CD4-positive, alpha-beta memory T cell (primary cell): ENCODE results near the gene ZBTB49. TPM values are rescaled to one million over a fixed set of nuclear protein-coding genes. Genes with fewer than 3 reads are reported as not detected.

ENCODE experiments used
- CTCF ChIA-PET: fragments of 350-600 bp; sonication (Branson Sonifier 250); formaldehyde crosslinking; loops from one replicate; lab custom pipeline; 2021; ENCODE audit warnings: inconsistent platforms; ENCODE audit not compliant: partially characterized antibody; lab: Charles Lee
- POLR2A ChIA-PET: fragments of 350-600 bp; sonication (Branson Sonifier 250); formaldehyde crosslinking; loops from one replicate; lab custom pipeline; 2021; ENCODE audit not compliant: partially characterized antibody; lab: Charles Lee
- DNase-seq, 5 donors: peaks; one replicate each; pipeline versions ENCODE4 v3.0.0 to v3.0.0-alpha.2; 2020 to 2022; ENCODE audit warnings: mixed read lengths in 1 of 5
- H3K27ac ChIP-seq: one replicate; pipeline ENCODE4 v1.7.0; 2013; ENCODE audit warnings: low read depth, low read length
- H3K27me3 ChIP-seq: 2 replicates; pipeline ENCODE4 v1.7.0; 2013; ENCODE audit warnings: mild to moderate bottlenecking, low read length, moderate library complexity; ENCODE audit not compliant: insufficient read depth
- H3K36me3 ChIP-seq: 2 replicates; pipeline ENCODE4 v1.7.0; 2013; ENCODE audit warnings: mild to moderate bottlenecking, low read length, moderate library complexity; ENCODE audit not compliant: insufficient read depth
- H3K4me1 ChIP-seq: 2 replicates; pipeline ENCODE4 v1.7.0; 2013; ENCODE audit warnings: mild to moderate bottlenecking, low read length, moderate library complexity; ENCODE audit not compliant: insufficient read depth
- H3K4me3 ChIP-seq, 2 donors: one replicate each; pipeline ENCODE4 v1.7.0; 2013; ENCODE audit warnings: low read length in 2 of 2, mild to moderate bottlenecking in 1 of 2
- H3K9me3 ChIP-seq, 2 donors: one replicate each; pipeline ENCODE4 v1.7.0; 2013; ENCODE audit warnings: low read length in 2 of 2, control low read depth in 1 of 2; ENCODE audit not compliant: control insufficient read depth in 1 of 2
- H3K27ac Mint-ChIP-seq, 7 donors: one replicate each; pipeline ENCODE4 v1.8.0; 2020 to 2021; ENCODE audit warnings: mixed read lengths in 7 of 7, mild to moderate bottlenecking in 6 of 7, inconsistent platforms in 3 of 7, moderate library complexity in 3 of 7
- H3K27me3 Mint-ChIP-seq, 2 donors: one replicate each; pipeline ENCODE4 v1.8.0; 2020 to 2021; ENCODE audit warnings: mixed read lengths in 2 of 2
- H3K36me3 Mint-ChIP-seq, 2 donors: one replicate each; pipeline ENCODE4 v1.8.0; 2020 to 2021; ENCODE audit warnings: mixed read lengths in 2 of 2, inconsistent platforms in 1 of 2, mild to moderate bottlenecking in 1 of 2
- H3K4me1 Mint-ChIP-seq, 4 donors: one replicate each; pipeline ENCODE4 v1.8.0; 2020 to 2021; ENCODE audit warnings: mixed read lengths in 4 of 4, mild to moderate bottlenecking in 1 of 4
- H3K4me3 Mint-ChIP-seq, 8 donors: one replicate each; pipeline ENCODE4 v1.8.0; 2020 to 2021; ENCODE audit warnings: mixed read lengths in 8 of 8, mild to moderate bottlenecking in 7 of 8, moderate library complexity in 6 of 8, inconsistent platforms in 3 of 8
- H3K9me3 Mint-ChIP-seq, 8 donors: one replicate each; pipeline ENCODE4 v1.8.0; 2020 to 2021; ENCODE audit warnings: mixed read lengths in 8 of 8, mild to moderate bottlenecking in 5 of 8, inconsistent platforms in 3 of 8, moderate library complexity in 1 of 8
- intact Hi-C: fragments of 100-400 bp; cut with micrococcal nuclease; formaldehyde crosslinking; loops from one replicate; pipeline ENCODE4 v1.15.1; 2023
- polyA plus RNA-seq, 2 donors: library from polyadenylated mRNA; unstranded; fragments of 300-500 nt; fragmentation: Illumina TruSeq; gene quantifications; one replicate each; pipeline ENCODE4 v1.2.3, GENCODE V29; 2021
- total RNA-seq, 2 experiments: library from RNA; stranded (reverse); gene quantifications; one replicate each; pipeline ENCODE4 v1.2.3, GENCODE V29; 2021

Gene ZBTB49
- total and polyA plus RNA-seq, 4 experiments from 2014 or later = 5.3 to 20.0 (median 12.3) TPM

- POLR2A ChIA-PET = interaction anchor here (0.6 to 1.5 kb wide), 3 partner anchors 12 to 274 kb away, joined by 3 to 7 read pairs (median 6); partner anchors contain the start of genes LYAR and ZBTB49
These were observed 18.1 kb upstream of the ZBTB49 start for GRCh38 chr4:4271912-4272311.

DNA sequence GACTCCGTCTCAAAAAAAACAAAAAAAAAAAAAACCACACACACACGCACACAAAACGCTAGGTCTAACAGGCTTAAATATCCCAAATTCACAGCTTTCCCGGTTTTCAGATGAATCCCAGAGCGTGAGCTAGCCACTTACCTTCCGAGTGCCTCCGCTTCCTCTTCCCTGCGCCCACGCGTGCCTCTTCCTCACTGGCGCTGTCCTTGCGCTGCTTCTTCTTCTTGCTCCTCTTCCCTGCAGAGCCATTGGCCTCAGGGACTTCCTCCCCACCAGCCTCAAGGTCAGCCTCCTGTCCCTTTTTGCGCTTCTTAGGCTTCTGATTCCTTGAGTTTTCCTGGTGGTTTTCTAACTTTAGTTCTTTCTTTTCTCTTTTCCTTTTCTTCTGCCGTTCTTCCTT is 15.8 kb upstream of the ZBTB49 start:
- Mint-ChIP-seq H3K9me3 (peaks cover 0 to 2% (median 0%) of the 10 kb centered on the region in 8 donors), H3K4me1 (peaks cover 20 to 23% (median 20%) of the 10 kb centered on the region in 4 donors), H3K27ac (peak overlapping the region in 4 of 7 donors; percentile 9 to 91 (median 60)), H3K4me3 (no peak overlapping the region), H3K36me3 (peaks cover 55 to 78% of the 10 kb centered on the region in 2 donors), H3K27me3 (no peaks in the 10 kb centered on the region)
- intact Hi-C loops = no loop called here
- ChIA-PET POLR2A (interaction anchor here (0.9 kb wide), 1 partner anchor 14 kb away, joined by 3 read pairs; no protein-coding TSS in a partner anchor), CTCF (interaction anchor here (0.7 to 4.1 kb wide), 5 partner anchors 9 to 23 kb away, joined by 3 to 21 read pairs (median 4); no protein-coding TSS in a partner anchor)
- Histone ChIP-seq H3K4me1 (peaks cover 23% of the 10 kb centered on the region), H3K4me3 (no peak overlapping the region), H3K27me3 (no peaks in the 10 kb centered on the region), H3K9me3 (no peaks in the 10 kb centered on the region), H3K27ac (no peak overlapping the region), H3K36me3 (peaks cover 45% of the 10 kb centered on the region)
- DNase-seq = no peak

More at GRCh38 chr4:4271912-4272311, 18.1 kb upstream of the ZBTB49 start:
- intact Hi-C loops = no loop called here
- Histone ChIP-seq H3K36me3 (peaks cover 27% of the 10 kb centered on the region), H3K9me3 (no peaks in the 10 kb centered on the region), H3K27me3 (no peaks in the 10 kb centered on the region), H3K27ac (peak overlapping the region; percentile 76), H3K4me1 (peaks cover 41% of the 10 kb centered on the region), H3K4me3 (no peak overlapping the region)
- peak overlapping the region in 1 of 8 donors; percentile 1 for H3K4me3 Mint-ChIP-seq
- no peaks in the 10 kb centered on the region for H3K27me3 Mint-ChIP-seq
- H3K27ac Mint-ChIP-seq = peak overlapping the region in 6 of 7 donors; percentile 23 to 97 (median 86)
- CTCF ChIA-PET = interaction anchor here (1.1 to 4.1 kb wide), 3 partner anchors 11 to 13 kb away, joined by 3 to 21 read pairs (median 5); no protein-coding TSS in a partner anchor
- H3K4me1 Mint-ChIP-seq = peaks cover 26 to 36% (median 27%) of the 10 kb centered on the region in 4 donors
- DNase-seq = no peak
- peaks cover 49 to 64% of the 10 kb centered on the region in 2 donors for H3K36me3 Mint-ChIP-seq
- H3K9me3 Mint-ChIP-seq = peaks cover 0 to 2% (median 0%) of the 10 kb centered on the region in 8 donors

DNA sequence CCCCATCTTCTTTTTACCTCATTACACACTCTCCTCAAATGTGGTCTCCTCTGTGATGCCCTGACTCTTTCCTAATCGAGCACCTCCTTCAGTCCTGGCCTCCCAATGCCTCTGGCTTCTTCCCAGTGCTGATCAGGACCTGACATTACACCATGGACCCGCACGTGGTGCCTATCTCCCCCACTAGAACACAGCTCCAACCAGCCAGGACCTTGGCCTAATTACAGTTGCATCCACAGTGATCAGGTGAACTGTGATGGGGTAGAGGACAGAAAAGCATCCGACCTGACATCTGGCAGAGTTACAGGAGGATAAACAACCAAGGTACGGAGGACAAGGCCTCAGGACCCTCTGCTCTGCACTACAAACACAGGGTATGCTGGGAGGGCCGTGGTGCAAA is 12.5 kb upstream of the ZBTB49 start:
- Mint-ChIP-seq H3K27ac (peak overlapping the region in 4 of 7 donors; percentile 33 to 83 (median 74)), H3K4me3 (no peak overlapping the region), H3K27me3 (no peaks in the 10 kb centered on the region), H3K9me3 (no peaks in the 10 kb centered on the region), H3K4me1 (peaks cover 0 to 8% (median 3%) of the 10 kb centered on the region in 4 donors), H3K36me3 (peaks cover 49 to 82% of the 10 kb centered on the region in 2 donors)
- H3K4me3 ChIP-seq = no peak overlapping the region
- no peaks in the 10 kb centered on the region for H3K27me3 ChIP-seq
- intact Hi-C loops = no loop called here
- DNase-seq = no peak
- POLR2A ChIA-PET = interaction anchor here (1.0 kb wide), 2 partner anchors 9 to 17 kb away, joined by 3 to 4 read pairs; no protein-coding TSS in a partner anchor
- H3K4me1 ChIP-seq = no peaks in the 10 kb centered on the region
- no peaks in the 10 kb centered on the region for H3K9me3 ChIP-seq
- no peak overlapping the region for H3K27ac ChIP-seq
- peaks cover 62% of the 10 kb centered on the region for H3K36me3 ChIP-seq
- CTCF ChIA-PET = interaction anchor here (1.3 to 1.4 kb wide), 2 partner anchors 9 to 11 kb away, joined by 3 to 5 read pairs; no protein-coding TSS in a partner anchor

DNA sequence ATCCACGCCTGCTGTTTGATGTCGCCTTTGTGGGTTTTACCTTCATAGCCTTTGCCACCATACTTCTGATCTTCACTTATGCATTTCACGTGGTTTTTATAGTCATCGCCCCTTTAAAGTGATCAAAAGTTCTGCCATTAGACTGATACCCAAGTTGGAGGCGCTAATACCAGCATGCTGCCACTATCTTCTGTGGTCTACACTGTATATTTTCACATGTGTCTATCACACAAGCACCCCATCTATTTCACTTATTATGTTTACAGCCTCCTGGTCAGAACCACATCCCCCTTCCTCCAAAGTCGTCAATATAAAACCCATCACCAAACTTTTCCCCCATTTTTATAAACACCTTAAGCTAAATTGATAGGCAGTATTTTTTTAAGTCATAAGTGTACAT is 8.3 kb upstream of the ZBTB49 start:
- Mint-ChIP-seq H3K27ac (peak overlapping the region in 2 of 7 donors; percentile 7 to 55), H3K36me3 (peaks cover 46 to 80% of the 10 kb centered on the region in 2 donors), H3K4me3 (no peak overlapping the region), H3K4me1 (peaks cover 2 to 22% (median 14%) of the 10 kb centered on the region in 4 donors), H3K9me3 (no peaks in the 10 kb centered on the region), H3K27me3 (no peaks in the 10 kb centered on the region)
- no peak for DNase-seq
- no peak overlapping the region for H3K27ac ChIP-seq
- CTCF ChIA-PET = interaction anchor here (1.4 to 1.9 kb wide), 2 partner anchors 8 to 31 kb away, joined by 3 to 5 read pairs; partner anchors contain the start of genes LYAR and ZBTB49
- intact Hi-C loops = no loop called here
- no peaks in the 10 kb centered on the region for H3K27me3 ChIP-seq
- H3K4me3 ChIP-seq = no peak overlapping the region
- POLR2A ChIA-PET = interaction anchor here (2.8 kb wide), 1 partner anchor 12 kb away, joined by 15 read pairs; no protein-coding TSS in a partner anchor
- H3K36me3 ChIP-seq = peaks cover 73% of the 10 kb centered on the region
- H3K9me3 ChIP-seq = no peaks in the 10 kb centered on the region
- H3K4me1 ChIP-seq = no peaks in the 10 kb centered on the region

DNA sequence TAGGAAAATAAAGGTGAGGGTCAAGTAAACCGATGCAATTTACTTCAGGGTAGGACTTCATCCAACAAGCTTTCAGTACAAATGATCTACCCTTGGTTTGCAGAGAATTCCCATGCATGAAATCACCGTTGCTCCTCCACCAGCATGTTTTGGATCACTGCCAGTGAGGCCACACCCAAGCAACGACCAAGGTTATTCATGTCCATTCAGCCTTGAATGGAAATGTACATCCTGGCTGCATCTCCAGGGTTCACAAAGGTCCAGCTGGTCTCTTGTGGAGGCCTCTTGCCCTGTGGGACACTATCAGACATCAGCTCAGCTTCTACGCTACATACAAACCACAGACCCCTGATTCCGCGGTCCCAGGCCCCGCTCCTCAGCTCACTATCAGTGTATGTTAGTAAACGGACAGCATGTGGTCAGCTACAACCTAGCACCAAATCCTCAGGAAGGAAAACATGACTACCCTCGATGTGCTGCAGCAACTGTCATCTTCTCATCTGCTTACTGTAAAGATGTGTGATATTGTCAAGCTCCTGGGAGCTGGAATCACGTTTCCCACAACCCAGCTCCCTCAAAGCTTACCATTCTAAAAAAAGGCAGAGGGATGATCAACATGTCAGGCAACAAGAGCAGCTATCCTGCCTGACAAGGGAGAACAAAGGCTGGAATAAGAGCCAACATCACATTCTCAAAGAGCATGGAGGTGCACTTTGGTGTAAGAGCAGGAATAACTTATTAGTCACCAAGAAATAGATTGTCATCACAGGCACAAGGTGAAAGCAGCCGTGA is 5.0 kb upstream of the ZBTB49 start:
- no peak for DNase-seq
- Histone ChIP-seq H3K4me1 (peaks cover 18% of the 10 kb centered on the region), H3K27ac (no peak overlapping the region), H3K9me3 (no peaks in the 10 kb centered on the region), H3K27me3 (no peaks in the 10 kb centered on the region), H3K36me3 (peaks cover 52% of the 10 kb centered on the region), H3K4me3 (no peak overlapping the region)
- intact Hi-C loops = no loop called here
- H3K27ac Mint-ChIP-seq = peak overlapping the region in 1 of 7 donors; percentile 29
- ChIA-PET CTCF (interaction anchor here (0.7 to 2.0 kb wide), 6 partner anchors 11 to 50 kb away, joined by 3 to 8 read pairs (median 4); no protein-coding TSS in a partner anchor), POLR2A (interaction anchor here (0.9 to 2.3 kb wide), 3 partner anchors 14 to 37 kb away, joined by 3 to 6 read pairs (median 3); partner anchors contain the start of gene TMEM128)
- H3K27me3 Mint-ChIP-seq = no peaks in the 10 kb centered on the region
- no peaks in the 10 kb centered on the region for H3K9me3 Mint-ChIP-seq
- H3K4me1 Mint-ChIP-seq = peaks cover 21 to 53% (median 38%) of the 10 kb centered on the region in 4 donors
- peaks cover 35 to 57% of the 10 kb centered on the region in 2 donors for H3K36me3 Mint-ChIP-seq
- peak overlapping the region in 1 of 8 donors; percentile 44 for H3K4me3 Mint-ChIP-seq

DNA sequence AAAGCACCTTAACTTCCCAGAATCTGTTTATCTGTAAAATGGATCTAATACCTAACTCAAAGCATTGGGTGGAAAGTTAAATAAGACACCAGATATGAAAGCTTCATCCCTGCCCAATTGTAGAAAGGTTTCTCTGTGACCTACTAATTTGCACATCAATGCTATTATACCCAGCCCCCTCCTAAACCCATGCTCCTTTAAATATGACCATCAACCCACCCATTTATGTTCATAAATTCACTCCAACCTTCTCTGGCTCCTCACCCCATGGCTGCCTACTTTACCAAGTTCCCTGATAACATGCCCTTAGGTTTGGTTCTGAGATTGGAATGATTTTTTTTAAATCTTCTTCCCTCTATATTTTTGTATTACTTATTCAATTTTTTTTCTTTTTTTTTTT is 2.0 kb upstream of the ZBTB49 start:
- Mint-ChIP-seq H3K4me1 (peaks cover 40 to 81% (median 57%) of the 10 kb centered on the region in 4 donors), H3K9me3 (no peaks in the 10 kb centered on the region), H3K36me3 (peaks cover 15 to 43% of the 10 kb centered on the region in 2 donors), H3K4me3 (peak overlapping the region in 7 of 8 donors; percentile 42 to 93 (median 53)), H3K27ac (peak overlapping the region in 6 of 7 donors; percentile 43 to 83 (median 59)), H3K27me3 (no peaks in the 10 kb centered on the region)
- H3K9me3 ChIP-seq = no peaks in the 10 kb centered on the region
- peaks cover 29% of the 10 kb centered on the region for H3K36me3 ChIP-seq
- no peak overlapping the region for H3K27ac ChIP-seq
- CTCF ChIA-PET = interaction anchor here (1.4 to 2.5 kb wide), 2 partner anchors 28 to 36 kb away, joined by 4 to 11 read pairs; no protein-coding TSS in a partner anchor
- intact Hi-C loops = no loop called here
- no peaks in the 10 kb centered on the region for H3K27me3 ChIP-seq
- H3K4me3 ChIP-seq = no peak overlapping the region
- POLR2A ChIA-PET = interaction anchor here (1.1 to 1.3 kb wide), 2 partner anchors 18 to 22 kb away, joined by 3 to 5 read pairs; no protein-coding TSS in a partner anchor
- no peak for DNase-seq
- peaks cover 30% of the 10 kb centered on the region for H3K4me1 ChIP-seq
